ENCODE results near the gene C6orf15.

DNA sequence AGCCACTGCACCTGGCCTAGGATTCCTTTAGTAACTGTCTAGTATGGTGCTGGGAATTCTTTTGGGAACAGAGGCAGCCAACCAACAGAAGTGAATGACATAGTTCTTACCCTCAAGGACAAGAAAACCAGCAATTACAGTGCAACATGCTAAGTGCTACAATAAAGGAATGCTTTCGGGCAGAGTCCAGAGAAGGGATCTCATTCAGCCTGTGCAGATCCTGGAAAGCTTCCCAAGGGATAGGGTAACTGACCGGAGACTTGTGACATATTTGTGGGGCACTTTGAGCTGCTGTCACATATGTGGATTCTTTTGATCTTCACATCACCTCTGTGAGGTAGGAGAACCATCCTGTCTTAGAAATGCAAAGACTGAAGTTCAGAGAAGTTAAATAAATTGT lies 46.8 kb downstream of the C6orf15 start:
- no peak for TF ChIP-seq EZH2phosphoT487 (IDR thresholded peaks at IDR 0.05; ENCODE audit: borderline replicate concordance)
- TF ChIP-seq, protein P1, sequence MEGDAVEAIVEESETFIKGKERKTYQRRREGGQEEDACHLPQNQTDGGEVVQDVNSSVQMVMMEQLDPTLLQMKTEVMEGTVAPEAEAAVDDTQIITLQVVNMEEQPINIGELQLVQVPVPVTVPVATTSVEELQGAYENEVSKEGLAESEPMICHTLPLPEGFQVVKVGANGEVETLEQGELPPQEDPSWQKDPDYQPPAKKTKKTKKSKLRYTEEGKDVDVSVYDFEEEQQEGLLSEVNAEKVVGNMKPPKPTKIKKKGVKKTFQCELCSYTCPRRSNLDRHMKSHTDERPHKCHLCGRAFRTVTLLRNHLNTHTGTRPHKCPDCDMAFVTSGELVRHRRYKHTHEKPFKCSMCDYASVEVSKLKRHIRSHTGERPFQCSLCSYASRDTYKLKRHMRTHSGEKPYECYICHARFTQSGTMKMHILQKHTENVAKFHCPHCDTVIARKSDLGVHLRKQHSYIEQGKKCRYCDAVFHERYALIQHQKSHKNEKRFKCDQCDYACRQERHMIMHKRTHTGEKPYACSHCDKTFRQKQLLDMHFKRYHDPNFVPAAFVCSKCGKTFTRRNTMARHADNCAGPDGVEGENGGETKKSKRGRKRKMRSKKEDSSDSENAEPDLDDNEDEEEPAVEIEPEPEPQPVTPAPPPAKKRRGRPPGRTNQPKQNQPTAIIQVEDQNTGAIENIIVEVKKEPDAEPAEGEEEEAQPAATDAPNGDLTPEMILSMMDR (conservative IDR thresholded peaks at IDR 0.05; ENCODE audit: low read length) = no peak
